Measurements from ENCODE around the gene UGT1A6. TPM values are rescaled to one million over a fixed set of nuclear protein-coding genes. Genes with fewer than 3 reads are reported as not detected.

UGT1A6 gene
- total RNA-seq, 1 donor from 2014 or later = not detected

DNA sequence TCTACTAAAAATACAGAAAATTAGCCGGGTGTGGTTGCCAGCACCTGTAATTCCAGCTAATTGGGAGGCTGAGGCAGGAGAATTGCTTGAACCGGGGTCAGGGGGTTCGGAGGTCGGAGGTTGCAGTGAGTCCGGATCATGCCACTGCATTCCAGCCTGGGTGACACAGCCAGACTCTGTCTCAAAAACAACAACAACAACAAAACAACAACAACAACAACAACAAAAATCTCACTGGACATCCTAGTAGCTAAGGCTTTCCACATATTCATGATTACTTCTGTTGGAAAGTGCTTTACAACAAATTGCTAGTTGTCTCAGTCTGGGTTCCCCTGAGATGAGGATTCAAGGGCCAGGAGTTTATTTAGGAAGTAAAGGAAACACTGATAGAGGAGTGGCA, 81.2 kb downstream of the UGT1A6 start:
- intact Hi-C loops (cut with micrococcal nuclease) = no loop called here
- Histone ChIP-seq H3K4me1 (no peaks in the 10 kb centered on the region), H3K27me3 (ENCODE audit: low read depth) (peaks cover 33% of the 10 kb centered on the region), H3K36me3 (no peaks in the 10 kb centered on the region), H3K4me3 (no peak overlapping the region), H3K9me3 (replicated peaks) (peaks cover 16% of the 10 kb centered on the region), H3K27ac (replicated peaks) (no peak overlapping the region)
- TF ChIP-seq, protein P1, sequence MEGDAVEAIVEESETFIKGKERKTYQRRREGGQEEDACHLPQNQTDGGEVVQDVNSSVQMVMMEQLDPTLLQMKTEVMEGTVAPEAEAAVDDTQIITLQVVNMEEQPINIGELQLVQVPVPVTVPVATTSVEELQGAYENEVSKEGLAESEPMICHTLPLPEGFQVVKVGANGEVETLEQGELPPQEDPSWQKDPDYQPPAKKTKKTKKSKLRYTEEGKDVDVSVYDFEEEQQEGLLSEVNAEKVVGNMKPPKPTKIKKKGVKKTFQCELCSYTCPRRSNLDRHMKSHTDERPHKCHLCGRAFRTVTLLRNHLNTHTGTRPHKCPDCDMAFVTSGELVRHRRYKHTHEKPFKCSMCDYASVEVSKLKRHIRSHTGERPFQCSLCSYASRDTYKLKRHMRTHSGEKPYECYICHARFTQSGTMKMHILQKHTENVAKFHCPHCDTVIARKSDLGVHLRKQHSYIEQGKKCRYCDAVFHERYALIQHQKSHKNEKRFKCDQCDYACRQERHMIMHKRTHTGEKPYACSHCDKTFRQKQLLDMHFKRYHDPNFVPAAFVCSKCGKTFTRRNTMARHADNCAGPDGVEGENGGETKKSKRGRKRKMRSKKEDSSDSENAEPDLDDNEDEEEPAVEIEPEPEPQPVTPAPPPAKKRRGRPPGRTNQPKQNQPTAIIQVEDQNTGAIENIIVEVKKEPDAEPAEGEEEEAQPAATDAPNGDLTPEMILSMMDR (IDR thresholded peaks at IDR 0.05; ENCODE audit: borderline replicate concordance) = no peak
- no peak for DNase-seq

DNA sequence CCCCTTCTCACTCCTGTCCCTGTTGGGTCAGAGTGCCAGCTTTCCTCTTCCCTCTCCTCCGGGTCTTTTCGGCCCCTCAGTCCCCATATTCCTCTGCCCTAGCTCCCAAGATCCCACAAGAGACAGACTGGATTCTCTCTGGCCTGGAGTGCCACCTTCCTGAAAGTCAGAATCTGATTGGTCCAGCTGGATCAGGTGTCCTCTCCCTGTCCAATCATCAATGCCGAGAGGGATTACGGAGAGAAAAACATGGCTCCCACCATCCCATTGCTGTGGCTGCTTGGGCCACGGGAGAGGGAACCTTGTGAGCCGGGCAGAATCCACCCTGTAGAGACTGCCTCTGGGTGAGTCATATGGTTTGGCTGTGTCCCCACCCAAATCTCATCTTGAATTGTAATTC, 82.7 kb downstream of the UGT1A6 start:
- H3K36me3 ChIP-seq = no peaks in the 10 kb centered on the region
- H3K27ac ChIP-seq (replicated peaks) = no peak overlapping the region
- TF ChIP-seq, protein P1 (IDR thresholded peaks at IDR 0.05; ENCODE audit: borderline replicate concordance) = no peak
- H3K4me3 ChIP-seq = no peak overlapping the region
- H3K4me1 ChIP-seq = no peaks in the 10 kb centered on the region
- peaks cover 16% of the 10 kb centered on the region for H3K9me3 ChIP-seq (replicated peaks)
- H3K27me3 ChIP-seq (ENCODE audit: low read depth) = peaks cover 35% of the 10 kb centered on the region
- DNase-seq = no peak
- intact Hi-C loops (cut with micrococcal nuclease) = no loop called here

DNA sequence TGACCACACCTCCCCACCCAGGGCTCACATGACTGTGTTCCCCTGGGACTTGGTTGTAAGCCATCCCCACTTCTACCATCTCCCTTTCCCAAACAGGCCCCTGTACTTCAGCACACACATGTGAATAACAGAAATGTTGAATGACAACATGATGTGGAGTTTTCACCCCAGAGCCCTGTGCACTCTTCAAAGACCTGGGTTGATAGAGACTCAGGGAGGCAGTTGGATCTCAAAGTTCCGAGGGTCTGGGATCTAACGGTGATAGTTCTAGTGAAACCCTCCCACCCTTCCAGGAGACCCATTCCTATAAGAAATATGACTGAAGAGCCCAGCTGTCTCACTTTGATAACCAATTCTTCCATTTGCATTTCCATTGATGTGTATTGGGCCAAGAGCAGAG, 85.3 kb downstream of the UGT1A6 start, which contains the start of gene MROH2A:
Gene MROH2A, plus strand, starts transcription at position 301 of the 400 bp plus-strand sequence. CDS start 1,029 bp downstream, outside the sequence.
- no peaks in the 10 kb centered on the region for H3K4me1 ChIP-seq
- H3K27me3 ChIP-seq (ENCODE audit: low read depth) = peaks cover 27% of the 10 kb centered on the region
- no peak for DNase-seq
- H3K9me3 ChIP-seq (replicated peaks) = peaks cover 16% of the 10 kb centered on the region
- TF ChIP-seq, protein P1 (IDR thresholded peaks at IDR 0.05; ENCODE audit: borderline replicate concordance) = no peak
- H3K36me3 ChIP-seq = no peaks in the 10 kb centered on the region
- intact Hi-C loops (cut with micrococcal nuclease) = no loop called here
- H3K27ac ChIP-seq (replicated peaks) = no peak within 1 kb of the TSS
- no peak within 1 kb of the TSS for H3K4me3 ChIP-seq

DNA sequence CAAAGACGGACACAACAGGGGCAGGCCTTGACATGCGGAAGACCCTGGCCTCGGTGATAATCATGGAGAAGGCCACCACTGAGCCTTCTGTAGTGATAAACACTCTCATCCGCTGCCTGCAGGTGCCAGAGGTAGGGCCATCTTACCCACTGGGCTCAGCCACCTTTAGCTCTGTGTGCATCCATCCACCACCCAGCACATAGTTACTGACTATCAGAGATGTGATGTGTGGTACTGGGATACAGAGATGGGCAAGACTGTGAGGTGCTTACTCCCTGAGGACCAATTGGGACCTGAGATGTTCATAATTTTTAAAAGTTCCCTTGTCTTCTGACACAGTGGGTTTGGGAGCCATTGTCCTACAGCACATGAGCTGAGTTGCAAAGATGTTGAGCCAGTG, 87.0 kb downstream of the UGT1A6 start:
- peaks cover 27% of the 10 kb centered on the region for H3K27me3 ChIP-seq (ENCODE audit: low read depth)

DNA sequence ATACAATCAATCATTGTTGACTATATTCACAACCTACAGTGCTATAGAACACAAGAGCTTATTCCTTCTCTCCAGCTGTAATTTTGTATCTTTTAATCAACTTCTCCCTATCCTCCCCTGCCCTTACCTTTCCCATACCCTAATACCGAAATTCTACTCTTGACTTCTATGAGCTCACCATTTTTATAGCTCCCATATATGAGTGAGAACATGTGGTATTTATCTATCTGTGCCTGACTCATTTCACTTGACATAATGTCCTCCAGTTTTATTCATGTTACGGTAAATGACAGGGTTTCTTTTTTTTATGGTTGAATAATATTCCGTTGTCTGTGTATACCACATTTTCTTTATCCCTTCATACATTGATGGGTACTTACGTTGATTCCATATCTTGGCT, 88.1 kb downstream of the UGT1A6 start:
- TF ChIP-seq, protein P1 (IDR thresholded peaks at IDR 0.05; ENCODE audit: borderline replicate concordance) = no peak
- peaks cover 35% of the 10 kb centered on the region for H3K27me3 ChIP-seq (ENCODE audit: low read depth)
- peaks cover 11% of the 10 kb centered on the region for H3K9me3 ChIP-seq (replicated peaks)
- intact Hi-C loops (cut with micrococcal nuclease) = no loop called here
- H3K4me1 ChIP-seq = no peaks in the 10 kb centered on the region
- H3K36me3 ChIP-seq = no peaks in the 10 kb centered on the region
- H3K27ac ChIP-seq (replicated peaks) = no peak overlapping the region
- H3K4me3 ChIP-seq = no peak overlapping the region
- no peak for DNase-seq

More for the DNA sequence above, 87.0 kb downstream of the UGT1A6 start:
- no peaks in the 10 kb centered on the region for H3K4me1 ChIP-seq
- H3K9me3 ChIP-seq (replicated peaks) = peaks cover 16% of the 10 kb centered on the region
- no peak for DNase-seq
- intact Hi-C loops (cut with micrococcal nuclease) = no loop called here
- H3K36me3 ChIP-seq = no peaks in the 10 kb centered on the region
- H3K4me3 ChIP-seq = no peak overlapping the region
- H3K27ac ChIP-seq (replicated peaks) = no peak overlapping the region
- TF ChIP-seq, protein P1 (IDR thresholded peaks at IDR 0.05; ENCODE audit: borderline replicate concordance) = no peak
